ENCODE measurements around the gene EPOP. TPM values are rescaled to one million over a fixed set of nuclear protein-coding genes. Genes with fewer than 3 reads are reported as not detected.
A peak's percentile ranks its signal among the peaks of the same experiment; 100 is the strongest.

The EPOP gene
- total RNA-seq = 34.9 TPM in 2 replicates

- peak; percentile 88 for DNase-seq (ENCODE audit: low spot score)
- peaks cover 10% of the 10 kb centered on the region for H3K36me3 Mint-ChIP-seq (ENCODE audit: low read depth)
- peak within 1 kb of the TSS; percentile 57 for H3K4me3 Mint-ChIP-seq (ENCODE audit: low read depth)
- peaks cover 37% of the 10 kb centered on the region for H3K4me1 Mint-ChIP-seq (ENCODE audit: low read depth)
- H3K27me3 Mint-ChIP-seq (ENCODE audit: low read depth) = peaks cover 19% of the 10 kb centered on the region
- no peaks in the 10 kb centered on the region for H3K9me3 Mint-ChIP-seq
- peak within 1 kb of the TSS; percentile 70 for H3K27ac Mint-ChIP-seq
- intact Hi-C loops (cut with micrococcal nuclease) = loop anchor here (1.0 to 5.0 kb wide), 3 partner anchors 53 to 192 kb away; partner anchors contain the start of gene PSMB3
These were observed at the start of gene EPOP for GRCh38 chr17:38674749-38675615. TSS of gene EPOP (minus strand) at chr17:38674957. CDS start at chr17:38674495, 462 bp downstream.

DNA sequence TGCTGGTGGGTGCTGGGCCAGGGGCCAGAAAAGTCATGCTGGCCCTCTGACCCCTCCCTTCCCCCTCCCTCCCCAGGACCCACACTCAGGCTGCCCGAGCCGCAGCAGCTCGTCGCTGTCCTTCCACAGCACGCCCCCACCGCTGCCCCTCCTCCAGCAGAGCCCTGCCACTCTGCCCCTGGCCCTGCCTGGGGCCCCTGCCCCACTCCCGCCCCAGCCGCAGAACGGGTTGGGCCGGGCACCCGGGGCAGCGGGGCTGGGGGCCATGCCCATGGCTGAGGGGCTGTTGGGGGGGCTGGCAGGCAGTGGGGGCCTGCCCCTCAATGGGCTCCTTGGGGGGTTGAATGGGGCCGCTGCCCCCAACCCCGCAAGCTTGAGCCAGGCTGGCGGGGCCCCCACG lies 47.0 kb upstream of the EPOP start:
- Mint-ChIP-seq H3K9me3 (no peaks in the 10 kb centered on the region), H3K36me3 (ENCODE audit: low read depth) (peaks cover 65% of the 10 kb centered on the region), H3K4me3 (ENCODE audit: low read depth) (no peak overlapping the region), H3K27ac (no peak overlapping the region), H3K27me3 (ENCODE audit: low read depth) (no peaks in the 10 kb centered on the region), H3K4me1 (ENCODE audit: low read depth) (peaks cover 13% of the 10 kb centered on the region)
- intact Hi-C loops (cut with micrococcal nuclease) = loop anchor here (10.0 kb wide), 1 partner anchor 1317 kb away; the partner anchor contains the start of genes ACACA and TADA2A
- DNase-seq (ENCODE audit: low spot score) = no peak

GRCh38 chr17:38720941-38721340 lies 46.2 kb upstream of the EPOP start:
- Mint-ChIP-seq H3K27ac (peak overlapping the region; percentile 47), H3K9me3 (no peaks in the 10 kb centered on the region), H3K4me1 (ENCODE audit: low read depth) (peaks cover 8% of the 10 kb centered on the region), H3K27me3 (ENCODE audit: low read depth) (no peaks in the 10 kb centered on the region), H3K4me3 (ENCODE audit: low read depth) (no peak overlapping the region), H3K36me3 (ENCODE audit: low read depth) (peaks cover 68% of the 10 kb centered on the region)
- no peak for DNase-seq (ENCODE audit: low spot score)
- intact Hi-C loops (cut with micrococcal nuclease) = loop anchor here (10.0 kb wide), 1 partner anchor 1316 kb away; the partner anchor contains the start of genes ACACA and TADA2A

DNA sequence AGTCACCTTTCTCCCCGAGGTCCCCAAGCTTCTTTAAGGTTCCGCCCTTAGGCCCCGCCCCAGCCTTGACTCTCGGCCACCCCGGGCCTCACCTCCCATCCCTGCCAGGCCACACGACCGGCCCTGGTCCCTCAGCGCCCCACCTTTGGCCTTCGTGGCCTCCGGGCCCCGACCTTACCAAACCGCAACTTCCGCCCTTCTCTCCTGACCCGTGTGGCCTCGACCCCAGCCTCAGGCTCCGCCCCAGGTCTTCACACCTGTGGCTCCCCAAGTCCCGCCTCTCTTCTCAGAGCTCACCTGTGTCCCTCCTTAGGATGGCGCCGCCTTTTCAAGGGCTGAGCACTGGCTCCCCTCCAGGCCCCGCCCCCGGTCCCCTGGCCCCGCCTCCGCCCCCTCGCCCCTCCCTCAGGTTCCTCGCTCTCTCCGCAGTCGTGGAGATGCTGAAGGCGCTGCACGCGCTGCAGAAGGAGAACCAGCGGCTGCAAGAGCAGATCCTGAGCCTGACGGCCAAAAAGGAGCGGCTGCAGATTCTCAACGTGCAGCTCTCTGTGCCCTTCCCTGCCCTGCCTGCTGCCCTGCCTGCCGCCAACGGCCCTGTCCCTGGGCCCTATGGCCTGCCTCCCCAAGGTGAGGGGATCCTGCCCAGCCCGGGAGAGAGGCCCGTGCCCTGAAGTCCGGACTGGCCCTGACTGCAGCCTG lies 45.3 kb upstream of the EPOP start:
- Mint-ChIP-seq H3K27ac (no peak overlapping the region), H3K27me3 (ENCODE audit: low read depth) (no peaks in the 10 kb centered on the region), H3K36me3 (ENCODE audit: low read depth) (peaks cover 72% of the 10 kb centered on the region), H3K4me1 (ENCODE audit: low read depth) (peaks cover 14% of the 10 kb centered on the region), H3K4me3 (ENCODE audit: low read depth) (no peak overlapping the region), H3K9me3 (no peaks in the 10 kb centered on the region)
- no peak for DNase-seq (ENCODE audit: low spot score)
- intact Hi-C loops (cut with micrococcal nuclease) = loop anchor here (10.0 kb wide), 1 partner anchor 1315 kb away; the partner anchor contains the start of genes ACACA and TADA2A

- H3K27ac Mint-ChIP-seq = no peak overlapping the region
These were observed 44.7 kb upstream of the EPOP start for GRCh38 chr17:38719289-38719942.

GRCh38 chr17:38717139-38717745 lies 42.5 kb upstream of the EPOP start:
- no peaks in the 10 kb centered on the region for H3K9me3 Mint-ChIP-seq
- H3K4me3 Mint-ChIP-seq (ENCODE audit: low read depth) = no peak overlapping the region
- intact Hi-C loops (cut with micrococcal nuclease) = no loop called here
- no peaks in the 10 kb centered on the region for H3K27me3 Mint-ChIP-seq (ENCODE audit: low read depth)
- no peak overlapping the region for H3K27ac Mint-ChIP-seq
- H3K4me1 Mint-ChIP-seq (ENCODE audit: low read depth) = peaks cover 21% of the 10 kb centered on the region
- H3K36me3 Mint-ChIP-seq (ENCODE audit: low read depth) = peaks cover 77% of the 10 kb centered on the region
- no peak for DNase-seq (ENCODE audit: low spot score)

More at GRCh38 chr17:38719289-38719942, 44.7 kb upstream of the EPOP start:
- intact Hi-C loops (cut with micrococcal nuclease) = no loop called here
- no peak for DNase-seq (ENCODE audit: low spot score)
- Mint-ChIP-seq H3K9me3 (no peaks in the 10 kb centered on the region), H3K36me3 (ENCODE audit: low read depth) (peaks cover 74% of the 10 kb centered on the region), H3K4me3 (ENCODE audit: low read depth) (no peak overlapping the region), H3K4me1 (ENCODE audit: low read depth) (peaks cover 19% of the 10 kb centered on the region), H3K27me3 (ENCODE audit: low read depth) (no peaks in the 10 kb centered on the region)

- Mint-ChIP-seq H3K4me1 (ENCODE audit: low read depth) (peaks cover 21% of the 10 kb centered on the region), H3K4me3 (ENCODE audit: low read depth) (no peak overlapping the region), H3K9me3 (no peaks in the 10 kb centered on the region), H3K27ac (no peak overlapping the region), H3K27me3 (ENCODE audit: low read depth) (no peaks in the 10 kb centered on the region), H3K36me3 (ENCODE audit: low read depth) (peaks cover 83% of the 10 kb centered on the region)
- intact Hi-C loops (cut with micrococcal nuclease) = no loop called here
- no peak for DNase-seq (ENCODE audit: low spot score)
These were observed 41.7 kb upstream of the EPOP start for GRCh38 chr17:38716368-38717005.

GRCh38 chr17:38715216-38715943 lies 40.6 kb upstream of the EPOP start:
- DNase-seq (ENCODE audit: low spot score) = no peak
- Mint-ChIP-seq H3K4me3 (ENCODE audit: low read depth) (no peak overlapping the region), H3K36me3 (ENCODE audit: low read depth) (peaks cover 83% of the 10 kb centered on the region), H3K9me3 (no peaks in the 10 kb centered on the region), H3K27ac (peak overlapping the region; percentile 84), H3K4me1 (ENCODE audit: low read depth) (peaks cover 29% of the 10 kb centered on the region), H3K27me3 (ENCODE audit: low read depth) (no peaks in the 10 kb centered on the region)
- intact Hi-C loops (cut with micrococcal nuclease) = no loop called here

DNA sequence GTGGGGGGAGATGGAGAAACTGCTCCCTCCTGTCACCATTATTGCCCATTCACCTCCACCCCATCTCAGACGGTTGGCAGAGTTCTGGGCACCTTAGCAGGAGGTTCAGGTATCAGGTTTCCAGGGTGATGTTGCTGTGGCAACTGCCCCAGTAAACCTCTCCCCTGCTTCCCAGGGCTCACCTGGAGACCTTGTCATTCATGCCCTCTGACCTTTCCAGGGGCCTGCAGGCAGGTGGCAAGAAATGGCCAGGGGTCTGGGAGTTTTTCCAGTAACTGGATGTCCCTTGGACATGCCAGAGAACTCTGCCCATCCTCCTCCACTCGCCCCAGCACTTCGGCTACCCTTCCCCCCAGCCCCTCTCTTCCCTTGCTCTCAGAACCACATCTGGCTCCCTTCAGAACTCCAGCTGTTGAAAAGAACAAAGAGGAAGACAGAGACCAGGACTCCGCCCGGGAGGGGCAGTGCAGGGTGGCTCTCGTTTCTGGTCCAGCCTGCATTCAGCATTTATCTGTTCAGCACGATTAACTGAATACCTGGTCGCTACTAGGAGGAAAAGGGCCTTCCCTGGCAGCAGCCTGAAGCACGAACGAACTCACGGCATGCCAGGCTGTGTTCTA lies 38.8 kb upstream of the EPOP start:
- Mint-ChIP-seq H3K4me1 (ENCODE audit: low read depth) (peaks cover 41% of the 10 kb centered on the region), H3K36me3 (ENCODE audit: low read depth) (peaks cover 89% of the 10 kb centered on the region), H3K27ac (no peak overlapping the region), H3K9me3 (no peaks in the 10 kb centered on the region), H3K4me3 (ENCODE audit: low read depth) (no peak overlapping the region), H3K27me3 (ENCODE audit: low read depth) (no peaks in the 10 kb centered on the region)
- intact Hi-C loops (cut with micrococcal nuclease) = no loop called here
- DNase-seq (ENCODE audit: low spot score) = no peak

DNA sequence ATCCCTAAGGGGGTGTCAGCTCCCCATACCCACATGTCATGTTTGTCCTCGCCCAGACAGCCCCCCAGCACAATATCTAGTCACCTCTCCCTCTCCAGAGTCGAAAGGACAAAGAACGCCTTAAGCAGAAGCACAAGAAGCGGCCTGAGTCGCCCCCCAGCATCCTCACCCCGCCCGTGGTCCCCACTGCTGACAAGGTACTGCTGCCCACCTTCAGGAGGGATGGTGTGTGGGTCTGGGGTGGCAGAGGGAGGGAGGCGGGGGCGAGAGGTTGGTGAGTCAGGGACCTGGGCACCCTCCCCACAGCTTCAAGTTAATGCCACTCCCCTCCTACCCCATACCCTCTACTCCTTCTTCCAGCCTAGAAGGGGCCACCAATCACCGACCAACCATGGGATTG lies 37.8 kb upstream of the EPOP start:
- no peak for DNase-seq (ENCODE audit: low spot score)
- Mint-ChIP-seq H3K9me3 (no peaks in the 10 kb centered on the region), H3K36me3 (ENCODE audit: low read depth) (peaks cover 87% of the 10 kb centered on the region), H3K27ac (no peak overlapping the region), H3K4me3 (ENCODE audit: low read depth) (no peak overlapping the region), H3K4me1 (ENCODE audit: low read depth) (peaks cover 47% of the 10 kb centered on the region), H3K27me3 (ENCODE audit: low read depth) (no peaks in the 10 kb centered on the region)
- intact Hi-C loops (cut with micrococcal nuclease) = no loop called here

GRCh38 chr17:38711792-38712571 lies 37.2 kb upstream of the EPOP start:
- Mint-ChIP-seq H3K4me3 (ENCODE audit: low read depth) (no peak overlapping the region), H3K27ac (no peak overlapping the region), H3K9me3 (no peaks in the 10 kb centered on the region), H3K27me3 (ENCODE audit: low read depth) (no peaks in the 10 kb centered on the region), H3K4me1 (ENCODE audit: low read depth) (peaks cover 51% of the 10 kb centered on the region), H3K36me3 (ENCODE audit: low read depth) (peaks cover 89% of the 10 kb centered on the region)
- no peak for DNase-seq (ENCODE audit: low spot score)
- intact Hi-C loops (cut with micrococcal nuclease) = no loop called here

Measured in activated T-helper 2 cell treated with anti-CD3 and anti-CD28 coated beads, Interferon-gamma antibody, Interleukin-2, Interleukin-4, amounts not matched to agents 10 μg/mL and 5 μg/mL and 100 μg/mL, durations not matched to agents 14 hours and 24 hours and 36 hours (primary cell).